WTC11 (cell line): ENCODE data around the gene RAB3IL1. TPM values are rescaled to one million over a fixed set of nuclear protein-coding genes. Genes with fewer than 3 reads are reported as not detected.

Experiments
- ATAC-seq: fragments of 200-7000 bp; cut with Tn5 transposase; 2 replicates; pipeline ENCODE4 v1.10.0; 2021; ENCODE audit warnings: mild to moderate bottlenecking, moderate library complexity
- CTCF ChIA-PET: fragments of 300-600 bp; sonication (Branson Sonifier 250); formaldehyde crosslinking; loops from one replicate; lab custom pipeline; 2021; ENCODE audit warnings: antibody characterized with exemption; lab: Charles Lee
- POLR2A ChIA-PET: fragments of 350-600 bp; sonication (Branson Sonifier 250); formaldehyde crosslinking; loops from one replicate; lab custom pipeline; 2021; ENCODE audit warnings: antibody characterized with exemption; lab: Charles Lee
- DNase-seq: peaks from one replicate; pipeline ENCODE4 v3.0.0; 2021; ENCODE audit warnings: low spot score
- H3K27ac Mint-ChIP-seq: 2 replicates; pipeline ENCODE4 v1.8.0; 2021; ENCODE audit warnings: mixed read lengths
- H3K27me3 Mint-ChIP-seq: 2 replicates; pipeline ENCODE4 v1.8.0; 2021; ENCODE audit warnings: low read depth, mild to moderate bottlenecking, moderate library complexity, mixed read lengths
- H3K36me3 Mint-ChIP-seq: 2 replicates; pipeline ENCODE4 v1.8.0; 2021; ENCODE audit warnings: mixed read lengths
- H3K4me1 Mint-ChIP-seq: 2 replicates; pipeline ENCODE4 v1.8.0; 2022; ENCODE audit warnings: mixed read lengths
- H3K4me3 Mint-ChIP-seq: 2 replicates; pipeline ENCODE4 v1.8.0; 2021; ENCODE audit warnings: mild to moderate bottlenecking, moderate library complexity, mixed read lengths
- H3K9me3 Mint-ChIP-seq: 2 replicates; pipeline ENCODE4 v1.8.0; 2021; ENCODE audit warnings: mixed read lengths
- ATF1 ChIP-seq: sonication (generic); formaldehyde crosslinking; IDR thresholded peaks from 2 replicates; pipeline ENCODE4 v1.8.1; 2023; ENCODE audit warnings: mild to moderate bottlenecking, moderate library complexity, missing genetic modification reagents
- CREB1 ChIP-seq: sonication (generic); formaldehyde crosslinking; IDR thresholded peaks from 2 replicates; pipeline ENCODE4 v1.8.0; 2023; ENCODE audit warnings: mild to moderate bottlenecking, missing genetic modification reagents
- ESRRA ChIP-seq: sonication (generic); formaldehyde crosslinking; IDR thresholded peaks from 2 replicates; pipeline ENCODE4 v1.8.1; 2022; ENCODE audit warnings: mild to moderate bottlenecking, missing genetic modification reagents, borderline replicate concordance
- GTF2I ChIP-seq: fragments of 250-450 bp; sonication (Bioruptor Pico); conservative IDR thresholded peaks from 2 replicates; pipeline ENCODE4 v1.4.0; 2021; ENCODE audit warnings: mild to moderate bottlenecking
- HMGA2 ChIP-seq: fragments of 250-450 bp; sonication (Bioruptor Pico); IDR thresholded peaks from 2 replicates; pipeline ENCODE4 v1.4.0; 2021; ENCODE audit warnings: mild to moderate bottlenecking, moderate library complexity
- JAZF1 ChIP-seq: fragments of 250-450 bp; sonication (Bioruptor Pico); IDR thresholded peaks from 2 replicates; pipeline ENCODE4 v1.9.0; 2021; ENCODE audit warnings: moderate library complexity, mild to moderate bottlenecking, inconsistent platforms
- NFATC4 ChIP-seq: fragments of 250-450 bp; sonication (Bioruptor Pico); IDR thresholded peaks from 2 replicates; pipeline ENCODE4 v1.9.0; 2021; ENCODE audit warnings: mild to moderate bottlenecking
- NFE2L1 ChIP-seq: sonication (generic); formaldehyde crosslinking; IDR thresholded peaks from 2 replicates; pipeline ENCODE4 v1.8.1; 2023; ENCODE audit warnings: missing genetic modification reagents
- NFYB ChIP-seq: sonication (generic); formaldehyde crosslinking; conservative IDR thresholded peaks from 2 replicates; pipeline ENCODE4 v1.8.0; 2022; ENCODE audit warnings: low read depth, missing genetic modification reagents
- NR3C1 ChIP-seq: sonication (generic); formaldehyde crosslinking; conservative IDR thresholded peaks from 2 replicates; pipeline ENCODE4 v1.8.1; 2023; ENCODE audit warnings: low read depth, mild to moderate bottlenecking, missing genetic modification reagents
- PRRX2 ChIP-seq: fragments of 250-450 bp; sonication (Bioruptor Pico); IDR thresholded peaks from 2 replicates; pipeline ENCODE4 v1.8.0; 2021; ENCODE audit warnings: mild to moderate bottlenecking
- RORB ChIP-seq: fragments of 250-450 bp; sonication (Bioruptor Pico); IDR thresholded peaks from 2 replicates; pipeline ENCODE4 v1.9.0; 2021; ENCODE audit warnings: mild to moderate bottlenecking
- SP1 ChIP-seq: sonication (generic); formaldehyde crosslinking; conservative IDR thresholded peaks from 2 replicates; pipeline ENCODE4 v1.8.1; 2022; ENCODE audit warnings: missing genetic modification reagents
- TCF7 ChIP-seq: sonication (generic); formaldehyde crosslinking; IDR thresholded peaks from 2 replicates; pipeline ENCODE4 v1.8.0; 2022; ENCODE audit warnings: mild to moderate bottlenecking, low read depth, missing genetic modification reagents, moderate library complexity
- TEAD1 ChIP-seq: sonication (generic); formaldehyde crosslinking; IDR thresholded peaks from 2 replicates; pipeline ENCODE4 v1.8.0; 2022; ENCODE audit warnings: mild to moderate bottlenecking, missing genetic modification reagents
- TP53 ChIP-seq: sonication (generic); formaldehyde crosslinking; IDR thresholded peaks from 2 replicates; pipeline ENCODE4 v1.8.1; 2023; ENCODE audit warnings: mild to moderate bottlenecking, missing genetic modification reagents
- USF1 ChIP-seq: sonication (generic); formaldehyde crosslinking; IDR thresholded peaks from 2 replicates; pipeline ENCODE4 v1.8.0; 2022; ENCODE audit warnings: mild to moderate bottlenecking, missing genetic modification reagents
- USF2 ChIP-seq: sonication (generic); formaldehyde crosslinking; IDR thresholded peaks from 2 replicates; pipeline ENCODE4 v1.8.1; 2023; ENCODE audit warnings: mild to moderate bottlenecking, missing genetic modification reagents, moderate library complexity
- ZBTB21 ChIP-seq: sonication (generic); formaldehyde crosslinking; IDR thresholded peaks from 2 replicates; pipeline ENCODE4 v1.8.1; 2023; ENCODE audit warnings: mild to moderate bottlenecking, missing genetic modification reagents, borderline replicate concordance
- total RNA-seq: library from RNA; stranded (reverse); gene quantifications from 3 replicates; pipeline ENCODE4 v1.2.3, GENCODE V29; 2021
- TF ChIP-seq, protein P1 (sequence below): sonication (generic); formaldehyde crosslinking; conservative IDR thresholded peaks from 2 replicates; pipeline ENCODE4 v1.8.1; 2022; ENCODE audit warnings: mild to moderate bottlenecking, missing genetic modification reagents
- TF ChIP-seq, protein P2 (sequence below): fragments of 200-600 bp; IDR thresholded peaks from 2 replicates; pipeline ENCODE4 v1.8.0; 2022; ENCODE audit warnings: antibody characterized with exemption
- TF ChIP-seq, protein P3 (sequence below): sonication (generic); formaldehyde crosslinking; IDR thresholded peaks from 2 replicates; pipeline ENCODE4 v1.8.1; 2022; ENCODE audit warnings: missing genetic modification reagents, borderline replicate concordance
- TF ChIP-seq, protein P4 (sequence below): sonication (generic); formaldehyde crosslinking; conservative IDR thresholded peaks from 2 replicates; pipeline ENCODE4 v1.8.1; 2023; ENCODE audit warnings: mild to moderate bottlenecking, low read depth, missing genetic modification reagents, moderate library complexity

The RAB3IL1 gene
- total RNA-seq, 1 experiment from 2014 or later, result 7.2 TPM

DNA sequence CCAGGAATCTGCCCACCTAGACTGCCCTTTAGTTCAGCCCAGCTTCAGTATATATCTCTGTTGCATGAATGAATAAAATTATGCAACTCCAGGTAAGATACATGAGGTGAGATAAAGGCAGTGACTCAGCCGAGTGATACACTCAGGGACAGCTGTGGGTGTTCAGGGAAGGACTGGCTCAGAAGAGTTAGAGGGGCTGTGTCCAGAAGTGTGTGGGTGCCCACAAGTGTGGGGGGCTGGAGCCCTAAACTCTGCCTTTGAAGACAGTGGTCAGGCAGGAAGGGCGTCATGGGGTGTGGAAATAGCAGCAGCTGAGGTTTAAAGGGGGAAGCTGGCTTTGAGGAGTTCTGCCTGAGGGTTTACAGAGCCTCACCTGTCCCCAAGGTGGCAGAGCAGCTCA is 41.7 kb upstream of the RAB3IL1 start:
- ChIA-PET POLR2A (interaction anchor here (0.7 to 1.1 kb wide), 2 partner anchors 9 kb away, joined by 3 to 4 read pairs; partner anchors contain the start of gene BEST1), CTCF (interaction anchor here (1.0 to 3.6 kb wide), 4 partner anchors 12 to 149 kb away, joined by 3 to 19 read pairs (median 9); no protein-coding TSS in a partner anchor)
- Mint-ChIP-seq H3K27ac (no peak overlapping the region; the same call in 1 of the 2 replicates), H3K27me3 (peaks cover 21% of the 10 kb centered on the region), H3K36me3 (peaks cover 13% of the 10 kb centered on the region), H3K4me3 (no peak overlapping the region), H3K4me1 (peaks cover 5% of the 10 kb centered on the region; the same call in 1 of the 2 replicates), H3K9me3 (no peaks in the 10 kb centered on the region)
- DNase-seq, result peak; percentile 4
- TF ChIP-seq HMGA2 (CRISPR knock-in tag), result no peak
- TF ChIP-seq, protein P1, sequence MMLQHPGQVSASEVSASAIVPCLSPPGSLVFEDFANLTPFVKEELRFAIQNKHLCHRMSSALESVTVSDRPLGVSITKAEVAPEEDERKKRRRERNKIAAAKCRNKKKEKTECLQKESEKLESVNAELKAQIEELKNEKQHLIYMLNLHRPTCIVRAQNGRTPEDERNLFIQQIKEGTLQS (CRISPR knock-in tag), result no peak
- TF ChIP-seq RORB, result no peak
- TF ChIP-seq TP53 (CRISPR knock-in tag), result no peak
- TF ChIP-seq PRRX2 (CRISPR knock-in tag), result no peak
- TF ChIP-seq NFE2L1 (CRISPR knock-in tag), result no peak
- TF ChIP-seq, protein P2, sequence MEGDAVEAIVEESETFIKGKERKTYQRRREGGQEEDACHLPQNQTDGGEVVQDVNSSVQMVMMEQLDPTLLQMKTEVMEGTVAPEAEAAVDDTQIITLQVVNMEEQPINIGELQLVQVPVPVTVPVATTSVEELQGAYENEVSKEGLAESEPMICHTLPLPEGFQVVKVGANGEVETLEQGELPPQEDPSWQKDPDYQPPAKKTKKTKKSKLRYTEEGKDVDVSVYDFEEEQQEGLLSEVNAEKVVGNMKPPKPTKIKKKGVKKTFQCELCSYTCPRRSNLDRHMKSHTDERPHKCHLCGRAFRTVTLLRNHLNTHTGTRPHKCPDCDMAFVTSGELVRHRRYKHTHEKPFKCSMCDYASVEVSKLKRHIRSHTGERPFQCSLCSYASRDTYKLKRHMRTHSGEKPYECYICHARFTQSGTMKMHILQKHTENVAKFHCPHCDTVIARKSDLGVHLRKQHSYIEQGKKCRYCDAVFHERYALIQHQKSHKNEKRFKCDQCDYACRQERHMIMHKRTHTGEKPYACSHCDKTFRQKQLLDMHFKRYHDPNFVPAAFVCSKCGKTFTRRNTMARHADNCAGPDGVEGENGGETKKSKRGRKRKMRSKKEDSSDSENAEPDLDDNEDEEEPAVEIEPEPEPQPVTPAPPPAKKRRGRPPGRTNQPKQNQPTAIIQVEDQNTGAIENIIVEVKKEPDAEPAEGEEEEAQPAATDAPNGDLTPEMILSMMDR, result no peak
- no peak for TF ChIP-seq NFYB (CRISPR knock-in tag)
- TF ChIP-seq SP1, result no peak
- TF ChIP-seq, protein P3, sequence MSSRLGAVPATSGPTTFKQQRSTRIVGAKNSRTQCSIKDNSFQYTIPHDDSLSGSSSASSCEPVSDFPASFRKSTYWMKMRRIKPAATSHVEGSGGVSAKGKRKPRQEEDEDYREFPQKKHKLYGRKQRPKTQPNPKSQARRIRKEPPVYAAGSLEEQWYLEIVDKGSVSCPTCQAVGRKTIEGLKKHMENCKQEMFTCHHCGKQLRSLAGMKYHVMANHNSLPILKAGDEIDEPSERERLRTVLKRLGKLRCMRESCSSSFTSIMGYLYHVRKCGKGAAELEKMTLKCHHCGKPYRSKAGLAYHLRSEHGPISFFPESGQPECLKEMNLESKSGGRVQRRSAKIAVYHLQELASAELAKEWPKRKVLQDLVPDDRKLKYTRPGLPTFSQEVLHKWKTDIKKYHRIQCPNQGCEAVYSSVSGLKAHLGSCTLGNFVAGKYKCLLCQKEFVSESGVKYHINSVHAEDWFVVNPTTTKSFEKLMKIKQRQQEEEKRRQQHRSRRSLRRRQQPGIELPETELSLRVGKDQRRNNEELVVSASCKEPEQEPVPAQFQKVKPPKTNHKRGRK (CRISPR knock-in tag), result no peak
- TF ChIP-seq TCF7 (CRISPR knock-in tag), result no peak
- no peak for TF ChIP-seq USF2 (CRISPR knock-in tag)
- no peak for TF ChIP-seq USF1 (CRISPR knock-in tag)
- TF ChIP-seq ZBTB21 (CRISPR knock-in tag), result no peak
- no peak for TF ChIP-seq JAZF1 (CRISPR knock-in tag)
- TF ChIP-seq, protein P4, sequence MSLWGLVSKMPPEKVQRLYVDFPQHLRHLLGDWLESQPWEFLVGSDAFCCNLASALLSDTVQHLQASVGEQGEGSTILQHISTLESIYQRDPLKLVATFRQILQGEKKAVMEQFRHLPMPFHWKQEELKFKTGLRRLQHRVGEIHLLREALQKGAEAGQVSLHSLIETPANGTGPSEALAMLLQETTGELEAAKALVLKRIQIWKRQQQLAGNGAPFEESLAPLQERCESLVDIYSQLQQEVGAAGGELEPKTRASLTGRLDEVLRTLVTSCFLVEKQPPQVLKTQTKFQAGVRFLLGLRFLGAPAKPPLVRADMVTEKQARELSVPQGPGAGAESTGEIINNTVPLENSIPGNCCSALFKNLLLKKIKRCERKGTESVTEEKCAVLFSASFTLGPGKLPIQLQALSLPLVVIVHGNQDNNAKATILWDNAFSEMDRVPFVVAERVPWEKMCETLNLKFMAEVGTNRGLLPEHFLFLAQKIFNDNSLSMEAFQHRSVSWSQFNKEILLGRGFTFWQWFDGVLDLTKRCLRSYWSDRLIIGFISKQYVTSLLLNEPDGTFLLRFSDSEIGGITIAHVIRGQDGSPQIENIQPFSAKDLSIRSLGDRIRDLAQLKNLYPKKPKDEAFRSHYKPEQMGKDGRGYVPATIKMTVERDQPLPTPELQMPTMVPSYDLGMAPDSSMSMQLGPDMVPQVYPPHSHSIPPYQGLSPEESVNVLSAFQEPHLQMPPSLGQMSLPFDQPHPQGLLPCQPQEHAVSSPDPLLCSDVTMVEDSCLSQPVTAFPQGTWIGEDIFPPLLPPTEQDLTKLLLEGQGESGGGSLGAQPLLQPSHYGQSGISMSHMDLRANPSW (CRISPR knock-in tag), result no peak
- no peak for TF ChIP-seq NFATC4 (CRISPR knock-in tag)
- TF ChIP-seq GTF2I (CRISPR knock-in tag), result no peak
- no peak for ATAC-seq

- no peak for TF ChIP-seq ATF1 (CRISPR knock-in tag)
- no peak for TF ChIP-seq TCF7 (CRISPR knock-in tag)
- TF ChIP-seq CREB1 (CRISPR knock-in tag), result no peak
- TF ChIP-seq ESRRA (CRISPR knock-in tag), result no peak
- TF ChIP-seq TEAD1 (CRISPR knock-in tag), result no peak
- TF ChIP-seq, protein P2, result no peak
- TF ChIP-seq NR3C1 (CRISPR knock-in tag), result no peak
- H3K36me3 Mint-ChIP-seq, result peaks cover 8% of the 10 kb centered on the region
- DNase-seq (no peak), ATAC-seq (no peak)
- no peak overlapping the region for H3K4me3 Mint-ChIP-seq
- H3K4me1 Mint-ChIP-seq, result peaks cover 5% of the 10 kb centered on the region; the same call in 1 of the 2 replicates
- POLR2A ChIA-PET, result interaction anchor here (0.6 to 1.1 kb wide), 2 partner anchors 9 to 128 kb away, joined by 4 to 5 read pairs; partner anchors contain the start of gene BEST1
- no peaks in the 10 kb centered on the region for H3K9me3 Mint-ChIP-seq
- H3K27ac Mint-ChIP-seq, result no peak overlapping the region
- CTCF ChIA-PET, result interaction anchor here (0.9 to 3.6 kb wide), 5 partner anchors 11 to 150 kb away, joined by 3 to 19 read pairs (median 7); no protein-coding TSS in a partner anchor
- peaks cover 26% of the 10 kb centered on the region for H3K27me3 Mint-ChIP-seq
Observed at GRCh38 chr11:61958590-61958989, 41.2 kb upstream of the RAB3IL1 start.
